ENCODE results near the gene ZNF652.

ZNF652 gene

GRCh38 chr17:49352587-49353154 lies 9.4 kb downstream of the ZNF652 start:
- TF ChIP-seq CTCF (conservative IDR thresholded peaks at IDR 0.05; ENCODE audit: control insufficient read depth, insufficient read depth, low read depth, low read length), result no peak
- no peak for DNase-seq (ENCODE audit: low read depth)

GRCh38 chr17:49351572-49352140 lies 10.4 kb downstream of the ZNF652 start:
- no peak for DNase-seq (ENCODE audit: low read depth)
- H3K4me3 ChIP-seq (ENCODE audit: control insufficient read depth, low read depth, low read length), result no peak overlapping the region
- no peak for TF ChIP-seq CTCF (conservative IDR thresholded peaks at IDR 0.05; ENCODE audit: control insufficient read depth, insufficient read depth, low read depth, low read length)

More at GRCh38 chr17:49352587-49353154, 9.4 kb downstream of the ZNF652 start:
- H3K4me3 ChIP-seq (ENCODE audit: control insufficient read depth, low read depth, low read length), result no peak overlapping the region

- no peak overlapping the region for H3K4me3 ChIP-seq (ENCODE audit: control insufficient read depth, low read depth, low read length)
- no peak for DNase-seq (ENCODE audit: low read depth)
- no peak for TF ChIP-seq CTCF (conservative IDR thresholded peaks at IDR 0.05; ENCODE audit: control insufficient read depth, insufficient read depth, low read depth, low read length)
Observed at GRCh38 chr17:49349541-49349940, 12.5 kb downstream of the ZNF652 start.

GRCh38 chr17:49344914-49345313 lies 17.1 kb downstream of the ZNF652 start:
- DNase-seq (ENCODE audit: low read depth), result peak; percentile 44
- H3K4me3 ChIP-seq (ENCODE audit: control insufficient read depth, low read depth, low read length), result no peak overlapping the region
- TF ChIP-seq CTCF (conservative IDR thresholded peaks at IDR 0.05; ENCODE audit: control insufficient read depth, insufficient read depth, low read depth, low read length), result no peak

- peak; percentile 48 for DNase-seq (ENCODE audit: low read depth)
- no peak for TF ChIP-seq CTCF (conservative IDR thresholded peaks at IDR 0.05; ENCODE audit: control insufficient read depth, insufficient read depth, low read depth, low read length)
- no peak overlapping the region for H3K4me3 ChIP-seq (ENCODE audit: control insufficient read depth, low read depth, low read length)
Observed at GRCh38 chr17:49343273-49343672, 18.8 kb downstream of the ZNF652 start.

GRCh38 chr17:49342575-49342936 lies 19.5 kb downstream of the ZNF652 start:
- TF ChIP-seq CTCF (conservative IDR thresholded peaks at IDR 0.05; ENCODE audit: control insufficient read depth, insufficient read depth, low read depth, low read length), result no peak
- H3K4me3 ChIP-seq (ENCODE audit: control insufficient read depth, low read depth, low read length), result no peak overlapping the region
- no peak for DNase-seq (ENCODE audit: low read depth)

Data from fibroblast of mammary gland (primary cell).